Pancreas (tissue), 10 donors: ENCODE data around the gene LSMEM2. TPM values are rescaled to one million over a fixed set of nuclear protein-coding genes. Genes with fewer than 3 reads are reported as not detected.
A peak's percentile ranks its signal among the peaks of the same experiment; 100 is the strongest.

ENCODE experiments used
- ATAC-seq, 4 donors: fragments of 200-7000 bp; cut with Tn5 transposase; one replicate each; pipeline versions ENCODE4 v1.8.0 to v1.9.1; 2020; ENCODE audit warnings: mild to moderate bottlenecking in 4 of 4, moderate library complexity in 4 of 4
- DNase-seq, 6 donors: peaks; one replicate each; pipeline ENCODE4 v3.0.0-alpha.2; 2020
- FAIRE-seq: peaks from 2 replicates; lab custom pipeline; 2012; peaks lifted over from hg19 to GRCh38; lab: Jason Lieb, UNC
- H3K27ac ChIP-seq, 4 donors: fragments of 200-600 bp; sonication (generic); 1 replicate in 3 of 4; 2 replicates in 1 of 4; pipeline versions ENCODE4 v1.5.0 to v1.8.0; 2020
- H3K27me3 ChIP-seq, 4 donors: fragments of 200-600 bp; one replicate each; pipeline ENCODE4 v1.8.0; 2021
- H3K36me3 ChIP-seq, 3 donors: fragments of 200-600 bp; sonication (generic) in 1 of 3; one replicate each; pipeline versions ENCODE4 v1.5.0 to v1.8.0; 2020 to 2021
- H3K4me1 ChIP-seq, 3 donors: fragments of 200-600 bp; one replicate each; pipeline ENCODE4 v1.8.0; 2021
- H3K4me3 ChIP-seq, 4 donors: fragments of 200-600 bp; sonication (generic) in 2 of 4; one replicate each; pipeline versions ENCODE4 v1.5.0 to v1.8.0; 2020 to 2021
- H3K9me3 ChIP-seq, 4 donors: fragments of 200-600 bp; one replicate each; pipeline ENCODE4 v1.8.0; 2021
- WGBS, 2 donors: extraction: QIAGEN DNeasy Blood & Tissue Kit; methylation state at CpG; one replicate each; pipeline ENCODE4 v1.1.7; 2013; 5-methylcytosine and 5-hydroxymethylcytosine counted together
- intact Hi-C, 3 donors: fragments of 100-400 bp; cut with DNase I; formaldehyde crosslinking; loops; one replicate each; pipeline versions ENCODE4 v1.11.1 to v1.14.2; 2022
- polyA plus RNA-seq, 2 donors: library from polyadenylated mRNA; stranded (reverse); fragments of 200-250 nt; gene quantifications; one replicate each; pipeline ENCODE4 v1.2.3, GENCODE V29; 2013
- total RNA-seq, 6 donors: library from RNA; stranded (reverse); fragmentation: NEBNext Ultra II Directional in 4 of 6; extraction: Animal tissue kit (Norgen Biotek cat#: 25700) in 4 of 6; gene quantifications; one replicate each; pipeline versions ENCODE4 v1.2.1 to v1.2.4, GENCODE V29; 2021 to 2023
- TF ChIP-seq, protein P1 (sequence below), 4 donors: fragments of 200-600 bp; sonication (generic) in 3 of 4; IDR thresholded peaks; one replicate each; pipeline versions ENCODE4 v1.5.0 to v1.8.0; 2021; ENCODE audit warnings: antibody characterized with exemption in 4 of 4
- donor health status: healthy with polysubstance abuse.
- donor health status: DM: no; HTN: no; CAD: no; lungs with moderate emphysema.
- donor health status: DM: no; HTN: no; CAD: no.
- donor health status: control.
- donor health status: control.
- donor health status: Bipolar disorder and iron deficiency.
- donor health status: DM: yes; HTN: yes; CAD: no.
- donor health status: DM: no; HTN: no; CAD: no.
- donor health status: DM: no; HTN: no; CAD: no.
- donor health status: DM: yes; HTN: yes; CAD: no.

LSMEM2 gene
- total and polyA plus RNA-seq, 8 donors = 0.12 to 2.1 (median 0.15) TPM; not detected in 5

DNA sequence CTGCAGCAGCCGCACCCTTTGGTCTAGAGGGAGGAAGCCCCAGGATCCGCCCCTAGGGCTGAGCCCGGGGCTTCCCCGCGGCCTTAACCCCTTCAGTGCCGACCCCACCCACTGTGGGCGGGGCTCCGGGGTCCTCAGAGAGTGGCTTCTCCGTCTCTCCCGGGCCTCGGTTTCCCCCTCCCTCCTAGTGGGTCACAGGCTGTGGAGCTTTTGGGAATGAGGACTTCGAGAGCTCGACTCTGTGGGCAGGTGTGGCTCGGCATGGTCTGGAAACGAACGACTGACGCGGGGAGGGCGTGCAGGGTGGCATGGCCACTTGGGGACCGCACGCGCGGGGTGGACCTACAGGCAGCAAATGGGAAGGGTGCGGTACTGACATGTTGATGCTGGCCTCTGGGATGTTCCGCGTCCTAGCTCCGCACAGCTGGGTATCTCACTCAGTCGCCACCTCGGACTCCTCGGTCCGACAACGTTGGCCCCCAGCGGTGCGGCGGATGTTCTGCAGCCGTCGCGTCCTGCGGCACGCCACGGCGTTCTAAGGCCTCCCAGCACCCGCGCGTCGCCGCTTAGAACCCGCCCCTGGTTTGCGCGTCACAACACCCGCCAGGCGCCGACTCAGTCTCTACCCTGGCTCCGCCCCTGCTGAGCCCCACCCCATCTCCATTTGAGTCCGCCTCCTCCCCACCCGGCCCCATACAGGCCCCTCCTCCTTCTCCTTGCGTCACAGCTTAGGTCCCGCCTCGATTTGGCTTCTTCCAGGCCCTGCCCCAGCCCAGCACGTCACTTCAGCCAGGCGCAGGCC, 20.1 kb downstream of the LSMEM2 start, which contains the start of the genes HYAL3 and NAA80:
TSS of gene HYAL3 (minus strand) at position 570 of the 802 bp plus-strand sequence. CDS start 3,803 bp downstream, outside the sequence.
TSS of gene NAA80 (minus strand) at position 570 of the 802 bp plus-strand sequence. CDS start 1,942 bp downstream, outside the sequence.
- peak; percentile 96 to 100 (median 99) for DNase-seq
- Histone ChIP-seq H3K36me3 (no peaks in the 10 kb centered on the region), H3K27ac (peak within 1 kb of the TSS; percentile 61 to 83 (median 79)), H3K4me1 (peaks cover 11 to 14% (median 11%) of the 10 kb centered on the region in 3 donors), H3K4me3 (peak within 1 kb of the TSS; percentile 21 to 67 (median 52)), H3K27me3 (no peaks in the 10 kb centered on the region), H3K9me3 (no peaks in the 10 kb centered on the region)
- FAIRE-seq = peak; percentile 98
- ATAC-seq = peak; percentile 87 to 92 (median 89)
- TF ChIP-seq, protein P1, sequence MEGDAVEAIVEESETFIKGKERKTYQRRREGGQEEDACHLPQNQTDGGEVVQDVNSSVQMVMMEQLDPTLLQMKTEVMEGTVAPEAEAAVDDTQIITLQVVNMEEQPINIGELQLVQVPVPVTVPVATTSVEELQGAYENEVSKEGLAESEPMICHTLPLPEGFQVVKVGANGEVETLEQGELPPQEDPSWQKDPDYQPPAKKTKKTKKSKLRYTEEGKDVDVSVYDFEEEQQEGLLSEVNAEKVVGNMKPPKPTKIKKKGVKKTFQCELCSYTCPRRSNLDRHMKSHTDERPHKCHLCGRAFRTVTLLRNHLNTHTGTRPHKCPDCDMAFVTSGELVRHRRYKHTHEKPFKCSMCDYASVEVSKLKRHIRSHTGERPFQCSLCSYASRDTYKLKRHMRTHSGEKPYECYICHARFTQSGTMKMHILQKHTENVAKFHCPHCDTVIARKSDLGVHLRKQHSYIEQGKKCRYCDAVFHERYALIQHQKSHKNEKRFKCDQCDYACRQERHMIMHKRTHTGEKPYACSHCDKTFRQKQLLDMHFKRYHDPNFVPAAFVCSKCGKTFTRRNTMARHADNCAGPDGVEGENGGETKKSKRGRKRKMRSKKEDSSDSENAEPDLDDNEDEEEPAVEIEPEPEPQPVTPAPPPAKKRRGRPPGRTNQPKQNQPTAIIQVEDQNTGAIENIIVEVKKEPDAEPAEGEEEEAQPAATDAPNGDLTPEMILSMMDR (IDR thresholded peaks at IDR 0.05) = peak in 2 of 4 donors; percentile 8 to 31
- 0 to 1% methylated on average over 56 to 61 of the region's 61 CpGs for WGBS, 2 donors
- intact Hi-C loops = no loop called here

DNA sequence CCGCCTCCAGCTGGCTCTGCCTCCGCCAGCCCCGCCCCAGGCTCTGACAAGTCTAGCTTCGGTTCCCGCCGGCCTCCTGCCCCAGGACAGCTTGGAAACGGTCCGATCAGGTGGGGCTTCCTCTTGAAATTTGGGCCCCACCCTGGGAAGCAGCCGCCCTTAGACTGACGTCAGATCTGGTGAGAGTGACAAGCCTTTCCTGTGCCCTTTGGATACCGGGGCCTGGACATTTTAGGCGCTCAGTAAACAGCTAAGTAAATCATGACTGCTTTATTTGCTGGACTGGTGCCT, 20.7 kb downstream of the LSMEM2 start:
- intact Hi-C loops = no loop called here
- TF ChIP-seq, protein P1 (IDR thresholded peaks at IDR 0.05) = no peak
- FAIRE-seq = no peak
- H3K4me3 ChIP-seq = peak overlapping the region in 3 of 4 donors; percentile 12 to 67 (median 32)
- H3K27ac ChIP-seq = peak overlapping the region; percentile 61 to 83 (median 79)
- no peaks in the 10 kb centered on the region for H3K36me3 ChIP-seq
- no peak for ATAC-seq
- H3K9me3 ChIP-seq = no peaks in the 10 kb centered on the region
- peaks cover 11 to 14% (median 11%) of the 10 kb centered on the region in 3 donors for H3K4me1 ChIP-seq
- 1 to 3% methylated on average over 12 of the region's 12 CpGs for WGBS, 2 donors
- no peak for DNase-seq
- H3K27me3 ChIP-seq = no peaks in the 10 kb centered on the region

DNA sequence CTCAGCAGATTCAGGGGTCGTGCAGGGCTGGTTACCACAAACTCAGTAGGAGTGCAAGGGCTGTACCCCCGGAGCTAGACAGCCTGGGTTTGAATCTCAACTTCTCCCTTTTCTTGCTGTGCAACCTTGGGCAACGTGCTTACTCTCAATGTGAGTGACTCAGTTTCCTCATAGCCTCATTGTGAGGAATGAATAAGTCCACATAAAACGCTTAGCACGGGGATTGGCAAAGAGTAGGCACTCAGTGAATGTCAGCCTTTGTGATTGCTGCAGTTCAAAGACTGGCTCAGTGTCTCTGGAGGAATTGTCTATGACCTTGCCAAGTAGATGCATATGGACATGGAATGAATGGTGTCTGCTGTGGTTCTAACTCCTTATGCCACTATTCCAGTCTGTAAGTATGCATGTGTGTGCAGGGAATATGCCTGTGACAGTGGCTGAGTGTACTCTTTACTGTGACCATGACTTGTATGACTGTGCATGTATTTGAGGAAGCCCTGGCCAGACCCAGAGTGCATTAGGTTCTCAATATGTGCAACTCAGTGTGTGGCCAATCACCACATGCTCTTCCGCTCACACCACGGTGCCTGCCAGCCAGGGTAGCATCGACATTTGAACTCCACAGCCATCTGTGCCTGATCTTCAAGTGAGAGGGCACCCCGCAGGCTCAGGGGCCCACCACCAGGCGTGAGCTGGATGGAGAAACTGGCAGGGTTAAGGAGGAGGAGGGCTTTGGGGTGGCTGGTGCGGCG, 21.2 kb downstream of the LSMEM2 start:
- peak in 2 of 4 donors; percentile 10 to 11 for ATAC-seq
- WGBS, 2 donors = 51 to 52% methylated on average over 12 of the region's 12 CpGs
- peak in 3 of 6 donors; percentile 42 to 76 (median 53) for DNase-seq

DNA sequence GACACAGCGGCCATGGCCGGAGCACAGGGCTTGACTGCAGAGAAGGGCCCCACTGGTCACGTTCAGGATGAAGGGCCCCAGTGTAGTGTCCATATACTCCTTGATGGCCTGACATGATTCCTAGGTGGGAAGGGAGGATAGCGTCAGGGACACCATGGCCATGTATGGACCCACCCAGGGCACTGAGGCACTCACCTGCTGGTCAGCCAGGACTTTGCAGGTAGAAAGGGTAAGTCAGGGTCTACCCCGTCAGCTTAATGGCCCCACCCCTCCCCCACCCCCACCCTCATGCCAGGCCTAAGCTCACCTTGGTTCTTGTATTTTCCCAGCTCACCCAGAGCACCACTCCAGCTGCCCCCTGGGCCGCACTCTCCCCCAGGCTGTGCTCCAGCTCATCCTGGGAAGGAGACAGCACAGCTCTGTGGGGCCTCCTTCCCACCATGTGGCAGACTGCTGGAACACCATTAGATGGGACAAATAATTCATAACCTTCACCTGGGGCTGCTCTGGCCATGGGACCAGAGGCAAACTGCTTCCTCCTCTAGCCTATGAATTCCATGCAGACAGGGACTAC, 21.9 kb downstream of the LSMEM2 start:
- Histone ChIP-seq H3K4me1 (peaks cover 11 to 14% (median 11%) of the 10 kb centered on the region in 3 donors), H3K36me3 (no peaks in the 10 kb centered on the region), H3K9me3 (no peaks in the 10 kb centered on the region), H3K27me3 (no peaks in the 10 kb centered on the region), H3K27ac (peak overlapping the region in 1 of 4 donors; percentile 80), H3K4me3 (peak overlapping the region in 1 of 4 donors; percentile 67)
- intact Hi-C loops = no loop called here
- no peak for DNase-seq
- TF ChIP-seq, protein P1 (IDR thresholded peaks at IDR 0.05) = no peak
- ATAC-seq = no peak
- 88 to 89% methylated on average over 6 of the region's 6 CpGs for WGBS, 2 donors
- FAIRE-seq = no peak

More for the DNA sequence above, 21.2 kb downstream of the LSMEM2 start:
- H3K36me3 ChIP-seq = no peaks in the 10 kb centered on the region
- intact Hi-C loops = no loop called here
- H3K4me1 ChIP-seq = peaks cover 11 to 14% (median 11%) of the 10 kb centered on the region in 3 donors
- no peaks in the 10 kb centered on the region for H3K27me3 ChIP-seq
- H3K4me3 ChIP-seq = peak overlapping the region in 3 of 4 donors; percentile 12 to 67 (median 32)
- FAIRE-seq = no peak
- no peaks in the 10 kb centered on the region for H3K9me3 ChIP-seq
- H3K27ac ChIP-seq = peak overlapping the region; percentile 61 to 83 (median 79)
- TF ChIP-seq, protein P1 (IDR thresholded peaks at IDR 0.05) = no peak
